GM12878 (cell line): Measurements from ENCODE around the gene ANKRD17. TPM values are rescaled to one million over a fixed set of nuclear protein-coding genes. Genes with fewer than 3 reads are reported as not detected.
A peak's percentile ranks its signal among the peaks of the same experiment; 100 is the strongest.

Source experiments
- ATAC-seq: fragments of 200-7000 bp; cut with Tn5 transposase; 3 replicates; pipeline ENCODE4 v1.9.1; 2020; ENCODE audit warnings: mild to moderate bottlenecking, moderate library complexity
- BruUV-seq: library from RNA; stranded (reverse); fragments of 400-500 nt; replicated peaks from 2 replicates; lab custom pipeline; 2021; lab: Mats Ljungman, UMichigan
- CTCF ChIA-PET: fragments of 300-600 bp; sonication (Branson Sonifier 250); formaldehyde crosslinking; extraction: SDS; loops from one replicate; lab custom pipeline; 2021; ENCODE audit warnings: inconsistent platforms; lab: Yijun Ruan, JAX
- POLR2A ChIA-PET: fragments of 350-600 bp; formaldehyde crosslinking; extraction: SDS; loops from one replicate; lab custom pipeline; 2021; ENCODE audit warnings: inconsistent platforms; lab: Charles Lee
- RAD21 ChIA-PET: fragments of 300-600 bp; sonication (Branson Sonifier 250); formaldehyde crosslinking; loops from one replicate; lab custom pipeline; 2023; ENCODE audit warnings: antibody characterized with exemption; ENCODE audit not compliant: unreplicated experiment; lab: Charles Lee
- SMC1A ChIA-PET: fragments of 300-600 bp; sonication (Branson Sonifier 250); formaldehyde crosslinking; loops from one replicate; lab custom pipeline; 2023; ENCODE audit not compliant: unreplicated experiment, uncharacterized antibody; lab: Charles Lee
- DNase-seq: peaks from one replicate; pipeline ENCODE4 v3.0.0-alpha.2; 2011; ENCODE audit warnings: low read depth, low spot score
- FAIRE-seq: peaks from 3 replicates; lab custom pipeline; 2011; peaks lifted over from hg19 to GRCh38; lab: Jason Lieb, UNC
- H2AFZ ChIP-seq: 2 replicates; pipeline ENCODE4 v1.6.0; 2011; ENCODE audit warnings: low read depth, low read length, control low read depth; ENCODE audit not compliant: control insufficient read depth
- H3K27ac ChIP-seq: 2 replicates; pipeline ENCODE4 v1.5.1; 2011; ENCODE audit warnings: control low read depth; ENCODE audit not compliant: control insufficient read depth, insufficient read depth
- H3K27me3 ChIP-seq, 2 experiments: replicated peaks in 1 of 2; 2 replicates each; pipeline versions ENCODE4 v1.6.0 to v1.6.1; 2011; ENCODE audit warnings: low read length in 1 of 2; ENCODE audit not compliant: control insufficient read depth in 2 of 2, insufficient read depth in 2 of 2
- H3K36me3 ChIP-seq, 2 experiments: 2 replicates each; pipeline ENCODE4 v1.5.1; 2011; ENCODE audit warnings: low read length in 1 of 2; ENCODE audit not compliant: control insufficient read depth in 2 of 2, insufficient read depth in 2 of 2
- H3K4me1 ChIP-seq: 2 replicates; pipeline ENCODE4 v1.6.1; 2011; ENCODE audit warnings: mild to moderate bottlenecking, low read length, moderate library complexity, mixed read lengths; ENCODE audit not compliant: control insufficient read depth, insufficient read depth
- H3K4me2 ChIP-seq: 2 replicates; pipeline ENCODE4 v1.6.0; 2011; ENCODE audit warnings: control low read depth; ENCODE audit not compliant: control insufficient read depth, insufficient read depth
- H3K4me3 ChIP-seq: fragments of 200-600 bp; sonication (generic); 2 replicates; pipeline ENCODE4 v1.5.1; 2016
- H3K79me2 ChIP-seq: 2 replicates; pipeline ENCODE4 v1.6.0; 2011; ENCODE audit warnings: low read length; ENCODE audit not compliant: control insufficient read depth, insufficient read depth
- H3K9ac ChIP-seq: 2 replicates; pipeline ENCODE4 v1.8.0; 2011; ENCODE audit warnings: low read length, control low read depth, mixed read lengths; ENCODE audit not compliant: control insufficient read depth, insufficient read depth
- H3K9me3 ChIP-seq: replicated peaks from 3 replicates; pipeline ENCODE4 v1.5.1; 2011; ENCODE audit warnings: mild to moderate bottlenecking, low read length; ENCODE audit not compliant: control insufficient read depth, insufficient read depth
- H4K20me1 ChIP-seq: 2 replicates; pipeline ENCODE4 v1.6.0; 2011; ENCODE audit not compliant: control insufficient read depth, insufficient read depth
- CBX3 ChIP-seq: fragments of 200-600 bp; sonication (generic); IDR thresholded peaks from 2 replicates; pipeline ENCODE4 v1.6.1; 2016; ENCODE audit warnings: low read depth, borderline replicate concordance
- NBN ChIP-seq: fragments of 450-650 bp; IDR thresholded peaks from 2 replicates; pipeline ENCODE4 v1.6.1; 2016
- PML ChIP-seq: IDR thresholded peaks from 2 replicates; pipeline ENCODE4 v1.6.1; 2012; ENCODE audit warnings: low read length, inconsistent platforms
- RAD21 ChIP-seq: IDR thresholded peaks from 2 replicates; pipeline ENCODE4 v1.6.1; 2011; ENCODE audit warnings: mild to moderate bottlenecking, low read depth, low read length, moderate library complexity; ENCODE audit not compliant: insufficient read depth
- SMC3 ChIP-seq: IDR thresholded peaks from 2 replicates; pipeline ENCODE4 v1.6.1; 2011; ENCODE audit warnings: low read length, improper control_type of control experiment, borderline replicate concordance
- SP1 ChIP-seq: IDR thresholded peaks from one replicate; pipeline ENCODE4 v1.6.1; 2011; ENCODE audit warnings: low read depth, low read length
- WGBS: methylation state at CpG from one replicate; pipeline ENCODE4 v1.1.6; 2016; ENCODE audit warnings: low lambda C conversion rate; ENCODE audit not compliant: insufficient replicate concordance, insufficient coverage; ENCODE audit errors: missing lambda C conversion rate; 5-methylcytosine and 5-hydroxymethylcytosine counted together
- in situ Hi-C: fragments of 300-500 bp; cut with MboI; formaldehyde crosslinking; loops from 9 replicates; pipeline ENCODE4 v1.14.3; 2018; ENCODE audit warnings: mixed read lengths
- intact Hi-C: fragments of 100-400 bp; cut with micrococcal nuclease; formaldehyde crosslinking; loops from one replicate; pipeline ENCODE4 v1.14.2; 2022; ENCODE audit not compliant: unreplicated experiment
- polyA plus RNA-seq, 11 experiments: library from polyadenylated mRNA; depleted of rRNA in 4 of 11; unstranded in 6 of 11; stranded (reverse) in 5 of 11; fragments of >200 nt; fragmentation: Nextera tagmentation in 4 of 11; fragmentation: Illumina TruSeq in 1 of 11; extraction: Ambion mirVana in 4 of 11; extraction: Trizol in 1 of 11; gene quantifications; 1 replicate in 1 of 11; 2 replicates in 10 of 11; pipeline versions ENCODE4 v1.2.1 to v1.2.3, GENCODE V29; 2011 to 2016; ENCODE audit warnings: inconsistent platforms in 2 of 11, missing spikeins in 2 of 11, low read depth in 1 of 11
- total RNA-seq, 4 experiments: library from RNA; depleted of rRNA in 3 of 4; stranded (reverse); fragments of >200 nt in 3 of 4; fragmentation: Illumina TruSeq in 1 of 4; extraction: Trizol in 1 of 4; gene quantifications; 2 replicates each; pipeline versions ENCODE4 v1.2.1 to v1.2.3, GENCODE V29; 2013 to 2021
- TF ChIP-seq, protein P1 (sequence below): fragments of 450-650 bp; IDR thresholded peaks from 2 replicates; pipeline ENCODE4 v1.6.1; 2016; ENCODE audit warnings: mild to moderate bottlenecking
- TF ChIP-seq, protein P2 (sequence below), 3 experiments: IDR thresholded peaks in 2 of 3; conservative IDR thresholded peaks in 1 of 3; 2 replicates each; pipeline ENCODE4 v1.5.1; 2011; ENCODE audit warnings: low read depth in 3 of 3, low read length in 3 of 3, mild to moderate bottlenecking in 3 of 3, control low read depth in 2 of 3, moderate library complexity in 2 of 3, inconsistent platforms in 1 of 3, mixed read lengths in 1 of 3; ENCODE audit not compliant: control insufficient read depth in 2 of 3, insufficient read depth in 1 of 3; ENCODE audit errors: extremely low read depth in 1 of 3
- TF ChIP-seq, protein P3 (sequence below): fragments of 150-350 bp; IDR thresholded peaks from 2 replicates; pipeline ENCODE4 v1.6.1; 2016; ENCODE audit warnings: low read depth, low read length

The ANKRD17 gene
- total and polyA plus RNA-seq, 10 of the 15 experiments (the other 5 are each of a cell fraction or from before 2014, with no cell fraction given) = 11.7 to 46.5 (median 32.6) TPM

DNA sequence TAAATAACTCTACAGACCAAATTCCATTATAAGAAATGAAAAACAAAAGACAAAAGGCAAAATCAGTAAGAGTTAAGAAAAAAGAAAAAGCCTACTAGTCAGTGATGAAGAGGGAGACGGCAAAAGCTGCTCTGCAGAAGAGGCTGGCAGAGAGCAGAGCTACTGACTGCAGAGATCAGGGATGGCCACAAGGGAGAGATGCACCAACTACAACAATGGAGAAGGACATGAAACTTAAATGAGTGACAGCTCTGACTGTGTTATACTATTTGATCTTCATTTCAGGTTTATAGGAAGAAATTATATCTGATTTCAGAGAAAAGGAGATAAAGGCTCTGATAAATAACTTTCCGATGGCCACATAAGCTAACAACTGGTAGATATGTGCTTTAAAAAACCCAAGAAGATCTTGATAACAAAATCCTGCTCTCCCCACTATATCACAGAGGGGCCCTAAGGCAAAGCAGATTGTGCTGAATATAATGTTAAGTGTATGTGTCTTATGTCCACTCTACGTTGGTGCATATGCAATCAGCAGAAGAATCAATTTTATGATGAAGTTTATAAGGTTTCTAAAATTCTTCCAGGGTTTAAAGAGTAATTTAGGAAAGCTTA lies 130.7 kb downstream of the ANKRD17 start:
- no peak for TF ChIP-seq NBN
- TF ChIP-seq SP1 = no peak
- no peak for TF ChIP-seq PML
- TF ChIP-seq SMC3 = peak; percentile 24; the same call in 1 of the 2 replicates
- TF ChIP-seq, protein P1, sequence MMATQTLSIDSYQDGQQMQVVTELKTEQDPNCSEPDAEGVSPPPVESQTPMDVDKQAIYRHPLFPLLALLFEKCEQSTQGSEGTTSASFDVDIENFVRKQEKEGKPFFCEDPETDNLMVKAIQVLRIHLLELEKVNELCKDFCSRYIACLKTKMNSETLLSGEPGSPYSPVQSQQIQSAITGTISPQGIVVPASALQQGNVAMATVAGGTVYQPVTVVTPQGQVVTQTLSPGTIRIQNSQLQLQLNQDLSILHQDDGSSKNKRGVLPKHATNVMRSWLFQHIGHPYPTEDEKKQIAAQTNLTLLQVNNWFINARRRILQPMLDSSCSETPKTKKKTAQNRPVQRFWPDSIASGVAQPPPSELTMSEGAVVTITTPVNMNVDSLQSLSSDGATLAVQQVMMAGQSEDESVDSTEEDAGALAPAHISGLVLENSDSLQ = peak; percentile 91
- TF ChIP-seq CBX3 = no peak
- TF ChIP-seq RAD21 = 0 out of 2 replicates have a peak, but pooled peaks have one; percentile 31
- TF ChIP-seq, protein P2, sequence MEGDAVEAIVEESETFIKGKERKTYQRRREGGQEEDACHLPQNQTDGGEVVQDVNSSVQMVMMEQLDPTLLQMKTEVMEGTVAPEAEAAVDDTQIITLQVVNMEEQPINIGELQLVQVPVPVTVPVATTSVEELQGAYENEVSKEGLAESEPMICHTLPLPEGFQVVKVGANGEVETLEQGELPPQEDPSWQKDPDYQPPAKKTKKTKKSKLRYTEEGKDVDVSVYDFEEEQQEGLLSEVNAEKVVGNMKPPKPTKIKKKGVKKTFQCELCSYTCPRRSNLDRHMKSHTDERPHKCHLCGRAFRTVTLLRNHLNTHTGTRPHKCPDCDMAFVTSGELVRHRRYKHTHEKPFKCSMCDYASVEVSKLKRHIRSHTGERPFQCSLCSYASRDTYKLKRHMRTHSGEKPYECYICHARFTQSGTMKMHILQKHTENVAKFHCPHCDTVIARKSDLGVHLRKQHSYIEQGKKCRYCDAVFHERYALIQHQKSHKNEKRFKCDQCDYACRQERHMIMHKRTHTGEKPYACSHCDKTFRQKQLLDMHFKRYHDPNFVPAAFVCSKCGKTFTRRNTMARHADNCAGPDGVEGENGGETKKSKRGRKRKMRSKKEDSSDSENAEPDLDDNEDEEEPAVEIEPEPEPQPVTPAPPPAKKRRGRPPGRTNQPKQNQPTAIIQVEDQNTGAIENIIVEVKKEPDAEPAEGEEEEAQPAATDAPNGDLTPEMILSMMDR (IDR thresholded peaks at IDR 0.05 in 2 of 3, conservative IDR thresholded peaks at IDR 0.05 in 1 of 3; ENCODE audit: control insufficient read depth in 2 of 3, extremely low read depth in 1 of 3, insufficient read depth in 1 of 3, low read depth in 3 of 3, low read length in 3 of 3) = peak; percentile 24 to 34 (median 25); a peak in 4 of 6 replicates
- TF ChIP-seq, protein P3, sequence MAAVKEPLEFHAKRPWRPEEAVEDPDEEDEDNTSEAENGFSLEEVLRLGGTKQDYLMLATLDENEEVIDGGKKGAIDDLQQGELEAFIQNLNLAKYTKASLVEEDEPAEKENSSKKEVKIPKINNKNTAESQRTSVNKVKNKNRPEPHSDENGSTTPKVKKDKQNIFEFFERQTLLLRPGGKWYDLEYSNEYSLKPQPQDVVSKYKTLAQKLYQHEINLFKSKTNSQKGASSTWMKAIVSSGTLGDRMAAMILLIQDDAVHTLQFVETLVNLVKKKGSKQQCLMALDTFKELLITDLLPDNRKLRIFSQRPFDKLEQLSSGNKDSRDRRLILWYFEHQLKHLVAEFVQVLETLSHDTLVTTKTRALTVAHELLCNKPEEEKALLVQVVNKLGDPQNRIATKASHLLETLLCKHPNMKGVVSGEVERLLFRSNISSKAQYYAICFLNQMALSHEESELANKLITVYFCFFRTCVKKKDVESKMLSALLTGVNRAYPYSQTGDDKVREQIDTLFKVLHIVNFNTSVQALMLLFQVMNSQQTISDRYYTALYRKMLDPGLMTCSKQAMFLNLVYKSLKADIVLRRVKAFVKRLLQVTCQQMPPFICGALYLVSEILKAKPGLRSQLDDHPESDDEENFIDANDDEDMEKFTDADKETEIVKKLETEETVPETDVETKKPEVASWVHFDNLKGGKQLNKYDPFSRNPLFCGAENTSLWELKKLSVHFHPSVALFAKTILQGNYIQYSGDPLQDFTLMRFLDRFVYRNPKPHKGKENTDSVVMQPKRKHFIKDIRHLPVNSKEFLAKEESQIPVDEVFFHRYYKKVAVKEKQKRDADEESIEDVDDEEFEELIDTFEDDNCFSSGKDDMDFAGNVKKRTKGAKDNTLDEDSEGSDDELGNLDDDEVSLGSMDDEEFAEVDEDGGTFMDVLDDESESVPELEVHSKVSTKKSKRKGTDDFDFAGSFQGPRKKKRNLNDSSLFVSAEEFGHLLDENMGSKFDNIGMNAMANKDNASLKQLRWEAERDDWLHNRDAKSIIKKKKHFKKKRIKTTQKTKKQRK = no peak
- TF ChIP-seq, all 136 proteins: peak for 4
- no peak overlapping the region for H2AFZ ChIP-seq
- in situ Hi-C loops = no loop called here
- no peak overlapping the region for H3K4me2 ChIP-seq
- ChIA-PET SMC1A (interaction anchor here (0.9 to 2.1 kb wide), 8 partner anchors 16 to 129 kb away, joined by 3 to 14 read pairs (median 6); no protein-coding TSS in a partner anchor), RAD21 (interaction anchor here (0.6 to 3.4 kb wide), 3 partner anchors 35 to 130 kb away, joined by 3 to 17 read pairs (median 3); partner anchors contain the start of gene ANKRD17), CTCF (interaction anchor here (1.1 to 4.5 kb wide), 10 partner anchors 8 to 128 kb away, joined by 3 to 51 read pairs (median 6); no protein-coding TSS in a partner anchor), POLR2A (no interaction called here)
- H3K4me3 ChIP-seq = no peak overlapping the region
- no peak overlapping the region for H3K27ac ChIP-seq
- H3K4me1 ChIP-seq = no peaks in the 10 kb centered on the region
- H3K27me3 ChIP-seq = no peaks in the 10 kb centered on the region
- peaks cover 2 to 13% of the 10 kb centered on the region in 2 experiments for H3K36me3 ChIP-seq
- no peaks in the 10 kb centered on the region; the same call in 1 of the 2 replicates for H4K20me1 ChIP-seq
- no TSS peak for BruUV-seq
- ATAC-seq = peak; percentile 79
- 93% methylated on average over 3 of the region's 3 CpGs for WGBS
- H3K9ac ChIP-seq = no peak overlapping the region
- no peaks in the 10 kb centered on the region for H3K9me3 ChIP-seq
- DNase-seq = no peak
- no peaks in the 10 kb centered on the region for H3K79me2 ChIP-seq
- intact Hi-C loops = no loop called here
- FAIRE-seq = no peak
